Endodermal cell (in vitro differentiated cells): ENCODE data around the gene SPPL2C. TPM values are rescaled to one million over a fixed set of nuclear protein-coding genes. Genes with fewer than 3 reads are reported as not detected.
"Not testable (repeated sequence)": the region's sequence is repeated elsewhere in the genome, so short reads cannot be mapped to it uniquely, and the experiment has no call there.

ENCODE experiments used
- DNase-seq: peaks from one replicate; pipeline ENCODE4 v3.0.0-alpha.2; 2017
- H3K27ac ChIP-seq: 2 replicates; pipeline ENCODE4 v1.5.1; 2013; ENCODE audit warnings: mild to moderate bottlenecking, low read depth, low read length, moderate library complexity
- H3K27me3 ChIP-seq: 2 replicates; pipeline ENCODE4 v1.6.1; 2013; ENCODE audit warnings: mild to moderate bottlenecking, low read length, moderate library complexity; ENCODE audit not compliant: insufficient read depth, control insufficient read depth, poor library complexity, severe bottlenecking
- H3K36me3 ChIP-seq: 2 replicates; pipeline ENCODE4 v1.7.0; 2013; ENCODE audit warnings: mild to moderate bottlenecking, low read length, moderate library complexity; ENCODE audit not compliant: control insufficient read depth, insufficient read depth
- H3K4me1 ChIP-seq: one replicate; pipeline ENCODE4 v1.7.0; 2013; ENCODE audit warnings: low read length; ENCODE audit not compliant: control insufficient read depth, insufficient read depth
- H3K4me3 ChIP-seq: 2 replicates; pipeline ENCODE4 v1.5.1; 2013; ENCODE audit warnings: mild to moderate bottlenecking, low read length, moderate library complexity
- H3K9ac ChIP-seq: 2 replicates; pipeline ENCODE4 v1.6.1; 2013; ENCODE audit warnings: mild to moderate bottlenecking, low read length, moderate library complexity; ENCODE audit not compliant: poor library complexity, severe bottlenecking; ENCODE audit errors: extremely low read depth
- H3K9me3 ChIP-seq: 2 replicates; pipeline ENCODE4 v1.6.1; 2013; ENCODE audit warnings: mild to moderate bottlenecking, low read length, moderate library complexity; ENCODE audit not compliant: control insufficient read depth
- H3K27ac Mint-ChIP-seq: 2 replicates; pipeline ENCODE4 v1.8.0; 2020; ENCODE audit warnings: mixed read lengths
- H3K27me3 Mint-ChIP-seq: 2 replicates; pipeline ENCODE4 v1.8.0; 2021; ENCODE audit warnings: mild to moderate bottlenecking, mixed read lengths; ENCODE audit not compliant: insufficient read depth
- H3K36me3 Mint-ChIP-seq: 2 replicates; pipeline ENCODE4 v1.8.0; 2020; ENCODE audit warnings: low read depth, mixed read lengths
- H3K4me1 Mint-ChIP-seq: 2 replicates; pipeline ENCODE4 v1.8.0; 2020; ENCODE audit warnings: mixed read lengths
- H3K4me3 Mint-ChIP-seq: 2 replicates; pipeline ENCODE4 v1.8.0; 2020; ENCODE audit warnings: mild to moderate bottlenecking, moderate library complexity, mixed read lengths
- H3K9me3 Mint-ChIP-seq: 2 replicates; pipeline ENCODE4 v1.8.0; 2020; ENCODE audit warnings: mild to moderate bottlenecking, mixed read lengths
- CTCF ChIP-seq: fragments of 200-600 bp; sonication (generic); conservative IDR thresholded peaks from 2 replicates; pipeline ENCODE4 v1.5.0; 2021; ENCODE audit warnings: antibody characterized with exemption, mild to moderate bottlenecking
- WGBS, 2 experiments: methylation state at CpG; one replicate each; pipeline versions ENCODE4 v1.1.5 to v1.1.7; 2013; ENCODE audit warnings: missing lambda C conversion rate in 2 of 2, mixed read lengths in 1 of 2; ENCODE audit not compliant: insufficient coverage in 1 of 2, insufficient read length in 1 of 2; 5-methylcytosine and 5-hydroxymethylcytosine counted together
- total RNA-seq, 2 donors: library from RNA; stranded (reverse); fragmentation: NEBNext Ultra II Directional in 1 of 2; extraction: Animal tissue kit (Norgen Biotek cat#: 25700) in 1 of 2; gene quantifications; 2 replicates in 1 of 2; 3 replicates in 1 of 2; pipeline ENCODE4 v1.2.1, GENCODE V29; 2021

The SPPL2C gene
- total RNA-seq, 2 donors from 2014 or later = not detected

DNA sequence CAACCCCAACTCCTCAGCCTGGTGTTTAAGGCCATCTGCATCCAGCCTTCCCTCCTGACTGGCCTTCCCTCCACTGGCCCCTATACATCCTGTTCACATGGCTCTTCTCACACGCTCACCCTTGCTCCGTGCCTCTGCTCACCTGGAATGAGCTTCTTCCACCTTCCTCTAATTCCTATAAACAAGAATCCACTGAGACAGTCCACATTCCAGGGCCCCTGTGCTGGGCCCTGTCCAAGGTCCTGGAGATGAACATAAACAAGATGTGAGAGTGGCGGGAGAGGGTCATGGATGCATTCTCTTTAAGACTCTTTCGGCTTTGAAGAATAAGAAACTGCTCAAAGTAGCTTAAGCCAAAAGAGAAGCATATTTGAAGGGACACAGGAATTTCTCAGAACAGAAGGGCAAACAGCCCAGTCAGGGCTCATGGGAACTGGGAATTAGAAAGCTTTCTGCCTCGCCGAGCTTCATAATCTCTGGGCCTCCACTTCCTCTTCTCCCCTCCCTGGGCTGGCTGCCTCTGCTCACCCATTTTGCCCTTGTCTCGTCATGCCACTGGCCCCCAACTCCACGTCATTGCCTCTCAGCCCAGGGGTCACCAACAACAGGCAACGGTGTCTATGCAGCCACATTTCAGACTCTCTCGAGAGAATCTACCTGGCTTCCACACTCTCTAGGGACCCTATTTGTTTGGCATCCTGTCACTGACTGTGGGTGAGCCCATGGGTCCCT, 13.5 kb downstream of the SPPL2C start:
- H3K9ac ChIP-seq = no peak overlapping the region
- TF ChIP-seq CTCF = no peak
- peaks cover 15% of the 10 kb centered on the region for H3K27me3 Mint-ChIP-seq
- no peak overlapping the region for H3K4me3 Mint-ChIP-seq
- WGBS, 2 experiments = 60 to 68% methylated on average over 6 to 10 of the region's 10 CpGs
- H3K27ac ChIP-seq = no peak overlapping the region
- no peaks in the 10 kb centered on the region for H3K9me3 ChIP-seq
- peak; percentile 94 for DNase-seq
- H3K4me1 Mint-ChIP-seq = no peaks in the 10 kb centered on the region
- no peaks in the 10 kb centered on the region for H3K4me1 ChIP-seq
- no peaks in the 10 kb centered on the region for H3K9me3 Mint-ChIP-seq
- peaks cover 10% of the 10 kb centered on the region for H3K27me3 ChIP-seq
- no peak overlapping the region for H3K27ac Mint-ChIP-seq
- H3K36me3 Mint-ChIP-seq = no peaks in the 10 kb centered on the region
- no peaks in the 10 kb centered on the region for H3K36me3 ChIP-seq
- no peak overlapping the region for H3K4me3 ChIP-seq

- Mint-ChIP-seq H3K27me3 (peaks cover 11% of the 10 kb centered on the region), H3K27ac (no peak overlapping the region), H3K9me3 (no peaks in the 10 kb centered on the region), H3K36me3 (no peaks in the 10 kb centered on the region), H3K4me1 (peaks cover 14% of the 10 kb centered on the region), H3K4me3 (no peak overlapping the region)
- Histone ChIP-seq H3K4me3 (no peak overlapping the region), H3K27ac (no peak overlapping the region), H3K9ac (no peak overlapping the region), H3K9me3 (no peaks in the 10 kb centered on the region), H3K36me3 (no peaks in the 10 kb centered on the region), H3K4me1 (no peaks in the 10 kb centered on the region), H3K27me3 (no peaks in the 10 kb centered on the region)
- 89 to 96% methylated on average over 4 to 7 of the region's 7 CpGs for WGBS, 2 experiments
- no peak for DNase-seq
- TF ChIP-seq CTCF = no peak
Observed at GRCh38 chr17:45861165-45861564, 16.5 kb downstream of the SPPL2C start.

GRCh38 chr17:45862127-45862526, 17.4 kb downstream of the SPPL2C start:
- not testable (repeated sequence) for H3K4me3 ChIP-seq, H3K27ac ChIP-seq, H3K27ac Mint-ChIP-seq, H3K9me3 ChIP-seq, H3K36me3 Mint-ChIP-seq, H3K27me3 ChIP-seq, H3K9me3 Mint-ChIP-seq, H3K4me3 Mint-ChIP-seq, H3K36me3 ChIP-seq, H3K4me1 ChIP-seq, DNase-seq, H3K9ac ChIP-seq
- 77 to 92% methylated on average over 7 to 9 of the region's 9 CpGs for WGBS, 2 experiments
- peaks cover 11% of the 10 kb centered on the region for H3K27me3 Mint-ChIP-seq
- H3K4me1 Mint-ChIP-seq = peaks cover 14% of the 10 kb centered on the region
